Mesenchymal stem cell (in vitro differentiated cells and primary cell): ENCODE measurements around the gene OMA1.

Experiments
- DNase-seq: peaks from one replicate; pipeline ENCODE4 v3.0.0-alpha.2; 2013
- H2AFZ ChIP-seq: one replicate; pipeline ENCODE4 v1.6.1; 2013; ENCODE audit warnings: low read depth, mild to moderate bottlenecking, control low read depth, inconsistent platforms, low read length, moderate library complexity
- H2AK5ac ChIP-seq: 2 replicates; pipeline ENCODE4 v1.6.1; 2013; ENCODE audit warnings: low read length, moderate library complexity, mild to moderate bottlenecking, inconsistent platforms; ENCODE audit not compliant: severe bottlenecking
- H2BK120ac ChIP-seq: one replicate; pipeline ENCODE4 v1.6.1; 2013; ENCODE audit warnings: low read depth, mild to moderate bottlenecking, inconsistent platforms, low read length, moderate library complexity
- H2BK12ac ChIP-seq, 2 experiments: one replicate each; pipeline ENCODE4 v1.6.1; 2013; ENCODE audit warnings: inconsistent platforms in 2 of 2, low read length in 2 of 2, mild to moderate bottlenecking in 2 of 2, moderate library complexity in 2 of 2, control low read depth in 1 of 2
- H2BK15ac ChIP-seq: one replicate; pipeline ENCODE4 v1.6.1; 2013; ENCODE audit warnings: mild to moderate bottlenecking, low read depth, inconsistent platforms; ENCODE audit not compliant: poor library complexity, severe bottlenecking
- H2BK5ac ChIP-seq: 2 replicates; pipeline ENCODE4 v1.6.1; 2013; ENCODE audit warnings: low read depth, mild to moderate bottlenecking, low read length, control low read depth, inconsistent platforms; ENCODE audit not compliant: poor library complexity, severe bottlenecking
- H3K14ac ChIP-seq, 2 experiments: one replicate each; pipeline ENCODE4 v1.6.1; 2013; ENCODE audit warnings: inconsistent platforms in 2 of 2, low read length in 2 of 2, control low read depth in 1 of 2, mild to moderate bottlenecking in 1 of 2, moderate library complexity in 1 of 2
- H3K18ac ChIP-seq, 2 experiments: one replicate each; pipeline ENCODE4 v1.6.1; 2013; ENCODE audit warnings: inconsistent platforms in 2 of 2, low read length in 2 of 2, control low read depth in 1 of 2, low read depth in 1 of 2, mild to moderate bottlenecking in 1 of 2
- H3K23ac ChIP-seq, 2 experiments: one replicate each; pipeline ENCODE4 v1.6.1; 2013; ENCODE audit warnings: inconsistent platforms in 2 of 2, low read length in 2 of 2, mild to moderate bottlenecking in 2 of 2, moderate library complexity in 2 of 2, control low read depth in 1 of 2
- H3K27ac ChIP-seq: 2 replicates; pipeline ENCODE4 v1.5.1; 2013; ENCODE audit warnings: mild to moderate bottlenecking, moderate library complexity, low read length, control low read depth, inconsistent platforms; ENCODE audit not compliant: poor library complexity, severe bottlenecking
- H3K27me3 ChIP-seq, 2 experiments: 2 replicates each; pipeline versions ENCODE4 v1.6.1 to v1.7.0; 2013; ENCODE audit warnings: low read length in 2 of 2, mild to moderate bottlenecking in 2 of 2, moderate library complexity in 2 of 2, control low read depth in 1 of 2, inconsistent platforms in 1 of 2; ENCODE audit not compliant: control insufficient read depth in 1 of 2, insufficient read depth in 1 of 2
- H3K36me3 ChIP-seq, 2 experiments: 2 replicates each; pipeline versions ENCODE4 v1.6.1 to v1.7.0; 2013; ENCODE audit warnings: low read length in 2 of 2, control low read depth in 1 of 2, inconsistent platforms in 1 of 2, low read depth in 1 of 2, mild to moderate bottlenecking in 1 of 2; ENCODE audit not compliant: insufficient read depth in 2 of 2, control insufficient read depth in 1 of 2
- H3K4ac ChIP-seq, 2 experiments: one replicate each; pipeline ENCODE4 v1.6.1; 2013; ENCODE audit warnings: inconsistent platforms in 2 of 2, low read length in 2 of 2, mild to moderate bottlenecking in 2 of 2, moderate library complexity in 2 of 2, control low read depth in 1 of 2, low read depth in 1 of 2
- H3K4me1 ChIP-seq: 2 replicates; pipeline ENCODE4 v1.6.1; 2013; ENCODE audit warnings: low read depth, low read length, control low read depth; ENCODE audit not compliant: control insufficient read depth, insufficient read depth
- H3K4me2 ChIP-seq: 2 replicates; pipeline ENCODE4 v1.6.1; 2013; ENCODE audit warnings: low read length, mild to moderate bottlenecking, inconsistent platforms; ENCODE audit not compliant: poor library complexity, severe bottlenecking
- H3K4me3 ChIP-seq, 2 experiments: 2 replicates each; pipeline versions ENCODE4 v1.5.1 to v1.7.0; 2013; ENCODE audit warnings: low read length in 2 of 2, mild to moderate bottlenecking in 2 of 2, control low read depth in 1 of 2, low read depth in 1 of 2; ENCODE audit not compliant: insufficient read depth in 1 of 2
- H3K79me1 ChIP-seq: replicated peaks from 2 replicates; pipeline ENCODE4 v1.6.1; 2013; ENCODE audit warnings: mild to moderate bottlenecking, control low read depth, low read length, inconsistent platforms; ENCODE audit not compliant: poor library complexity, severe bottlenecking
- H3K9ac ChIP-seq: 2 replicates; pipeline ENCODE4 v1.7.0; 2013; ENCODE audit warnings: mild to moderate bottlenecking, low read length, moderate library complexity
- H3K9me3 ChIP-seq: 2 replicates; pipeline ENCODE4 v1.7.0; 2013; ENCODE audit warnings: mild to moderate bottlenecking, low read length; ENCODE audit not compliant: control insufficient read depth
- H4K8ac ChIP-seq: one replicate; pipeline ENCODE4 v1.6.1; 2013; ENCODE audit warnings: inconsistent platforms, mild to moderate bottlenecking, low read length, moderate library complexity
- H4K91ac ChIP-seq: one replicate; pipeline ENCODE4 v1.6.1; 2013; ENCODE audit warnings: mild to moderate bottlenecking, low read length, inconsistent platforms
- WGBS: methylation state at CpG from one replicate; pipeline ENCODE4 v1.1.7; 2013; ENCODE audit warnings: mixed read lengths; 5-methylcytosine and 5-hydroxymethylcytosine counted together

Gene OMA1

DNA sequence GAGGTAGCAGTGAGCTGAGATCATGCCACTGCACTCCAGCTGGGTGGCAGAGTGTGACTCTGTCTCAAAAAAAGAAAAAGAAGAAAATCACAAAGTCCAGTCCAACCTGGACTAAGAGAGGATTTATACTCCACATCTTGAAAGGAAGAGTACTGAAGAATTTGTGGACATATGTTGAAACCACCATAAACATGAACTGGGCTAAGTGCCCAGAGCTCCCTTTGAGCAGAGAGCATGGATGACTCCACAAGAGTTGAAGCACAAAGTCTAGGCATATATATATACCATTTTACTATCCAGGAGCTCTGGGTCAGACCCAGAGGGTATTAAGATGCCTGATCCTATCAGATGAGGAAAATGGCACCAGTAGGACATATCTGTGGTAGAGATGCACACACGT, 86.6 kb downstream of the OMA1 start:
- Histone ChIP-seq H2BK120ac (no peak overlapping the region), H3K27ac (no peak overlapping the region), H2AFZ (no peak overlapping the region), H3K18ac (no peak overlapping the region), H3K23ac (no peak overlapping the region), H2BK15ac (no peak overlapping the region), H3K14ac (no peak overlapping the region), H3K4me2 (no peak overlapping the region), H3K4me3 (no peak overlapping the region), H4K8ac (no peak overlapping the region), H2BK5ac (no peak overlapping the region), H3K9me3 (peaks cover 5% of the 10 kb centered on the region), H4K91ac (no peak overlapping the region), H3K4me1 (no peaks in the 10 kb centered on the region), H3K79me1 (no peaks in the 10 kb centered on the region), H2BK12ac (no peak overlapping the region), H2AK5ac (no peak overlapping the region), H3K36me3 (no peaks in the 10 kb centered on the region), H3K4ac (no peak overlapping the region), H3K27me3 (no peaks in the 10 kb centered on the region), H3K9ac (no peak overlapping the region)
- no CpG with 5 or more reads among the region's 1 CpG for WGBS
- DNase-seq, result no peak

GRCh38 chr1:58457023-58457635, 89.4 kb downstream of the OMA1 start:
- no peak overlapping the region for H3K18ac ChIP-seq
- H2BK5ac ChIP-seq, result no peak overlapping the region
- H3K79me1 ChIP-seq, result no peaks in the 10 kb centered on the region
- H2AFZ ChIP-seq, result no peak overlapping the region
- H3K14ac ChIP-seq, result no peak overlapping the region
- no peaks in the 10 kb centered on the region for H3K4me1 ChIP-seq
- no peak overlapping the region for H2AK5ac ChIP-seq
- no peak overlapping the region for H2BK12ac ChIP-seq
- H3K4ac ChIP-seq, result no peak overlapping the region
- H2BK15ac ChIP-seq, result no peak overlapping the region
- no peak overlapping the region for H3K4me3 ChIP-seq
- no peak overlapping the region for H3K9ac ChIP-seq
- no peak overlapping the region for H3K23ac ChIP-seq
- no peaks in the 10 kb centered on the region for H3K27me3 ChIP-seq
- H3K4me2 ChIP-seq, result no peak overlapping the region
- H3K27ac ChIP-seq, result no peak overlapping the region
- H3K9me3 ChIP-seq, result peaks cover 5% of the 10 kb centered on the region
- no peak overlapping the region for H4K91ac ChIP-seq
- DNase-seq, result no peak
- WGBS, result 79% methylated on average over 11 of the region's 11 CpGs
- H2BK120ac ChIP-seq, result no peak overlapping the region
- H4K8ac ChIP-seq, result no peak overlapping the region
- H3K36me3 ChIP-seq, result no peaks in the 10 kb centered on the region

DNA sequence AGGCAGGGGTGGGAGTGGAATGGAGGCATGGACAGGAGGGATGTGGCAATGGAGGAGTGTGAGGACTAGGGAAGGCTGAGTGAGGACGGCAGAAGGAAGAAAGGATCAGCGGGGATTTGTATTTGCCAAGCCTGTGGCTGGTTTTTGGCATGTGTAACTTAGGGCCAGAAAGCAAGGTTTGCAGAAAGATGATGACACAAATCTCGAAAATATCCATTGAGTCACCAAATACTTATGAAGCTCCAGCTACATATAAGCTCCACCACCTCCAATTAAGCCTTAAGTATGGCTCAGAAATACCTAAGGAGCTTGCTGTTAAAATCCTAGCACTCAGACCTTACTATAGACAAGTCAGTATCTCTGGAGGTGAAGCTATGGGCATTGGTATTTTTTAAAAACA, 90.1 kb downstream of the OMA1 start:
- Histone ChIP-seq H3K4me3 (no peak overlapping the region), H3K18ac (no peak overlapping the region), H2BK15ac (no peak overlapping the region), H2BK12ac (no peak overlapping the region), H2AK5ac (no peak overlapping the region), H3K4ac (no peak overlapping the region), H3K36me3 (no peaks in the 10 kb centered on the region), H3K14ac (no peak overlapping the region), H4K8ac (no peak overlapping the region), H2AFZ (no peak overlapping the region), H2BK5ac (no peak overlapping the region), H3K27ac (no peak overlapping the region), H4K91ac (no peak overlapping the region), H3K9ac (no peak overlapping the region), H3K4me1 (no peaks in the 10 kb centered on the region), H3K4me2 (no peak overlapping the region), H3K23ac (no peak overlapping the region), H2BK120ac (no peak overlapping the region), H3K79me1 (no peaks in the 10 kb centered on the region), H3K9me3 (peaks cover 5% of the 10 kb centered on the region), H3K27me3 (no peaks in the 10 kb centered on the region)
- WGBS, result 69% methylated on average over 2 of the region's 3 CpGs
- no peak for DNase-seq

DNA sequence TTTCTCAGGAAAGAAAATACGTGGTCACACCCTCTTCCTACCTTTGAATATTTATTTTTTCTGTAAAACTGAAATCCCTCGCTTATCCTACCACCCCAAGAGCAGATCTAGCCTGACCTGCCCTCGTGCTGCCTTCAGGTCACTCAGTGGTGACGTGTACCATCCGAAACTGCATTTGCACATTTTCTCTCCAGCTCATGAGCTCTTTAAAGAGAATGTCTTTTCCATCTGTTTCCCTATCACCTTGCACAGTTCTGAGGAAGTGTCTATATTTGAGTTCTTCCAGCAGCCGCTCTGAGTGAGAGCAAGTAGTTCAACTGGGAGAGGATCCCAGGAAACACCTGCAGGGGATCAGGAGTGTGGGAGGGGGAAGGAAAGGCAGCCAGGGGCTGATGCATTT, 91.7 kb downstream of the OMA1 start:
- Histone ChIP-seq H3K36me3 (no peaks in the 10 kb centered on the region), H2BK120ac (no peak overlapping the region), H3K4me2 (no peak overlapping the region), H2BK15ac (no peak overlapping the region), H3K27me3 (no peaks in the 10 kb centered on the region), H3K27ac (no peak overlapping the region), H2BK12ac (no peak overlapping the region), H3K9me3 (peaks cover 5% of the 10 kb centered on the region), H3K79me1 (no peaks in the 10 kb centered on the region), H2AK5ac (no peak overlapping the region), H2BK5ac (no peak overlapping the region), H3K4ac (no peak overlapping the region), H2AFZ (no peak overlapping the region), H3K18ac (no peak overlapping the region), H4K8ac (no peak overlapping the region), H3K4me3 (no peak overlapping the region), H3K23ac (no peak overlapping the region), H3K9ac (no peak overlapping the region), H4K91ac (no peak overlapping the region), H3K4me1 (no peaks in the 10 kb centered on the region), H3K14ac (no peak overlapping the region)
- no peak for DNase-seq
- WGBS, result 84% methylated on average over 6 of the region's 6 CpGs
